Ishikawa (cell line): ENCODE measurements around the gene LEMD2.

ENCODE experiments used
- CEBPB ChIP-seq: IDR thresholded peaks from 2 replicates; pipeline ENCODE4 v1.6.1; 2012
- CREB1 ChIP-seq: IDR thresholded peaks from 2 replicates; pipeline ENCODE4 v1.6.1; 2012; ENCODE audit warnings: low read depth
- EGR1 ChIP-seq: IDR thresholded peaks from 2 replicates; pipeline ENCODE4 v1.6.1; 2012
- EP300 ChIP-seq: IDR thresholded peaks from 2 replicates; pipeline ENCODE4 v1.6.1; 2012; ENCODE audit warnings: borderline replicate concordance
- FOXM1 ChIP-seq: IDR thresholded peaks from 2 replicates; pipeline ENCODE4 v1.6.1; 2012; ENCODE audit warnings: low read depth, borderline replicate concordance
- NFIC ChIP-seq: IDR thresholded peaks from 2 replicates; pipeline ENCODE4 v1.6.1; 2012
- RAD21 ChIP-seq: IDR thresholded peaks from 2 replicates; pipeline ENCODE4 v1.6.1; 2012; ENCODE audit warnings: low read depth
- TAF1 ChIP-seq: IDR thresholded peaks from 2 replicates; pipeline ENCODE4 v1.6.1; 2012; ENCODE audit warnings: low read depth, mild to moderate bottlenecking
- TCF12 ChIP-seq: IDR thresholded peaks from 2 replicates; pipeline ENCODE4 v1.6.1; 2012; ENCODE audit warnings: low read depth
- TEAD4 ChIP-seq: IDR thresholded peaks from 2 replicates; pipeline ENCODE4 v1.6.1; 2012
- YY1 ChIP-seq: IDR thresholded peaks from 2 replicates; pipeline ENCODE4 v1.6.1; 2012; ENCODE audit warnings: low read depth
- ZBTB7A ChIP-seq: IDR thresholded peaks from 2 replicates; pipeline ENCODE4 v1.6.1; 2012; ENCODE audit warnings: low read depth
- TF ChIP-seq, protein P1 (sequence below): IDR thresholded peaks from 2 replicates; pipeline ENCODE4 v1.6.1; 2012
- TF ChIP-seq, protein P2 (sequence below): IDR thresholded peaks from 2 replicates; pipeline ENCODE4 v1.6.1; 2012
- TF ChIP-seq, protein P3 (sequence below): IDR thresholded peaks from 2 replicates; pipeline ENCODE4 v1.6.1; 2012; ENCODE audit warnings: low read depth, mild to moderate bottlenecking

LEMD2 gene

DNA sequence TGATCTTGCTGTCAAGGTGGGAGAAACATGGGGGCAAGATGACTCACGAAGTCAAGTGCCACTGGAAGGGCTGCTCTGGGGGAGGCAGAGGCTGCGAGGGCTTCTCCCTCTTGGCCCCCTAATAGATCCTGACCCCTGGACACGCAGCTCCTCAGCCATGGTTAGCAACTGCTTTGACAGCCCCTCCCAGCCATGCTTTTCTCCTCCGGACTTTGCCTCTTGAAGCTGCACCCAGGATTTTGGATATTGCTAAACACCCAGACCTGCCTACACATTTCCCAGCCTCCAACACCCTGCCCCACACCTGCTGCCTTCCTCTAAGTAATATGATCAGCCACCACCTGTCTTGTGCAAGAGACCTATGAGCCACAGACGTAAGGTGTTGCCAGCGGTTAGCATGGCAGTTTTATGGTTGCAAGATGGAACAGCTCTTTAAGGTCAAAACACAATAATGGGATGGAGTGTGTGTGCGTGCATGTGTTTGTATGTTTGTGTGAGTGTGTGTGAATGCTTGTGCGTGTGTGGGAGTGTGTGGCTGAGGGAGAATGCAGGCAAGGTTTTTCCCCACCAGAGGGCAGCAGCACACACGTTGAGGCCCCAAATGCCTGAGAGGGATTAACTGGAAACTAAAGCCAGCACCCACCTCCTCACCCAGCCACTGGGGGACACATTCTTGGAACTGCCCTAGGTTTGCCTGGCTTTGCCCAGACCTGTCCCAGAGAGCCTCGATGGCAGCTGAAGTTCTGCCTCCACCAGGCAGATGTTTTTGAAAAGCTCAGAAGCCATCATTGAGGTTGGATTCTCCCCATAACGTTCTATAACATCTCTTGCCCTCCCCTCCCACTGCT lies 44.7 kb downstream of the LEMD2 start:
- TF ChIP-seq CEBPB (peak; percentile 95), EGR1 (no peak), TEAD4 (peak; percentile 48), RAD21 (peak; percentile 97), TAF1 (no peak), EP300 (peak; percentile 5; the same call in 1 of the 2 replicates), FOXM1 (no peak), TCF12 (peak; percentile 77), YY1 (no peak), CREB1 (no peak), ZBTB7A (0 out of 2 replicates have a peak, but pooled peaks have one; percentile 44), NFIC (no peak)
- TF ChIP-seq, protein P1, sequence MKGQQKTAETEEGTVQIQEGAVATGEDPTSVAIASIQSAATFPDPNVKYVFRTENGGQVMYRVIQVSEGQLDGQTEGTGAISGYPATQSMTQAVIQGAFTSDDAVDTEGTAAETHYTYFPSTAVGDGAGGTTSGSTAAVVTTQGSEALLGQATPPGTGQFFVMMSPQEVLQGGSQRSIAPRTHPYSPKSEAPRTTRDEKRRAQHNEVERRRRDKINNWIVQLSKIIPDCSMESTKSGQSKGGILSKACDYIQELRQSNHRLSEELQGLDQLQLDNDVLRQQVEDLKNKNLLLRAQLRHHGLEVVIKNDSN: no peak
- TF ChIP-seq, protein P2, sequence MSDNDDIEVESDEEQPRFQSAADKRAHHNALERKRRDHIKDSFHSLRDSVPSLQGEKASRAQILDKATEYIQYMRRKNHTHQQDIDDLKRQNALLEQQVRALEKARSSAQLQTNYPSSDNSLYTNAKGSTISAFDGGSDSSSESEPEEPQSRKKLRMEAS: peak; percentile 72
- TF ChIP-seq, protein P3, sequence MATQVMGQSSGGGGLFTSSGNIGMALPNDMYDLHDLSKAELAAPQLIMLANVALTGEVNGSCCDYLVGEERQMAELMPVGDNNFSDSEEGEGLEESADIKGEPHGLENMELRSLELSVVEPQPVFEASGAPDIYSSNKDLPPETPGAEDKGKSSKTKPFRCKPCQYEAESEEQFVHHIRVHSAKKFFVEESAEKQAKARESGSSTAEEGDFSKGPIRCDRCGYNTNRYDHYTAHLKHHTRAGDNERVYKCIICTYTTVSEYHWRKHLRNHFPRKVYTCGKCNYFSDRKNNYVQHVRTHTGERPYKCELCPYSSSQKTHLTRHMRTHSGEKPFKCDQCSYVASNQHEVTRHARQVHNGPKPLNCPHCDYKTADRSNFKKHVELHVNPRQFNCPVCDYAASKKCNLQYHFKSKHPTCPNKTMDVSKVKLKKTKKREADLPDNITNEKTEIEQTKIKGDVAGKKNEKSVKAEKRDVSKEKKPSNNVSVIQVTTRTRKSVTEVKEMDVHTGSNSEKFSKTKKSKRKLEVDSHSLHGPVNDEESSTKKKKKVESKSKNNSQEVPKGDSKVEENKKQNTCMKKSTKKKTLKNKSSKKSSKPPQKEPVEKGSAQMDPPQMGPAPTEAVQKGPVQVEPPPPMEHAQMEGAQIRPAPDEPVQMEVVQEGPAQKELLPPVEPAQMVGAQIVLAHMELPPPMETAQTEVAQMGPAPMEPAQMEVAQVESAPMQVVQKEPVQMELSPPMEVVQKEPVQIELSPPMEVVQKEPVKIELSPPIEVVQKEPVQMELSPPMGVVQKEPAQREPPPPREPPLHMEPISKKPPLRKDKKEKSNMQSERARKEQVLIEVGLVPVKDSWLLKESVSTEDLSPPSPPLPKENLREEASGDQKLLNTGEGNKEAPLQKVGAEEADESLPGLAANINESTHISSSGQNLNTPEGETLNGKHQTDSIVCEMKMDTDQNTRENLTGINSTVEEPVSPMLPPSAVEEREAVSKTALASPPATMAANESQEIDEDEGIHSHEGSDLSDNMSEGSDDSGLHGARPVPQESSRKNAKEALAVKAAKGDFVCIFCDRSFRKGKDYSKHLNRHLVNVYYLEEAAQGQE: no peak

DNA sequence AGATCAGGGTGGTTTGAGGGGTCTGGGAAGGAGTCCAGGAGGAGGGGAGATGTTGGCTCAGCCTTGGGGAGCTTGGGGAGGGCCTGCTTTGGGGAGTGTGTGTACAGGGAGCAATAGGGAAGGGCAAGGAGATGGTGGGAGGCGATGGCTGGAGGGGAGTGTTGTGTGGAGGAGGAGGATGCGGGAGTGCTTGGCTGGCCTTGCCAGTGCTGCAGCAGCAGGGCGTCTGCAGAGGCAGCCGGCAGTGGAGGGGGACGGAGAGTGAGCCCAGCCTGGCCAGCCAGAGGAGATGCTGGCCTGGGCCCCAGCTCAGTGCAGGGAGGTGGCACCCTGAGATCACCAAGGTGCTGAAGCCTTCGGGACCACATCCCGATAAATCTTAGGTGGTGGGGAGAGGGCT lies 46.1 kb downstream of the LEMD2 start:
- no peak for TF ChIP-seq NFIC
- TF ChIP-seq, protein P2: no peak
- TF ChIP-seq YY1: no peak
- no peak for TF ChIP-seq CREB1
- TF ChIP-seq, protein P3: no peak
- TF ChIP-seq ZBTB7A: no peak
- TF ChIP-seq EGR1: no peak
- TF ChIP-seq TEAD4: no peak
- TF ChIP-seq, protein P1: no peak
- TF ChIP-seq RAD21: no peak
- no peak for TF ChIP-seq TCF12
- TF ChIP-seq EP300: no peak
- no peak for TF ChIP-seq TAF1
- TF ChIP-seq CEBPB: no peak
- no peak for TF ChIP-seq FOXM1

DNA sequence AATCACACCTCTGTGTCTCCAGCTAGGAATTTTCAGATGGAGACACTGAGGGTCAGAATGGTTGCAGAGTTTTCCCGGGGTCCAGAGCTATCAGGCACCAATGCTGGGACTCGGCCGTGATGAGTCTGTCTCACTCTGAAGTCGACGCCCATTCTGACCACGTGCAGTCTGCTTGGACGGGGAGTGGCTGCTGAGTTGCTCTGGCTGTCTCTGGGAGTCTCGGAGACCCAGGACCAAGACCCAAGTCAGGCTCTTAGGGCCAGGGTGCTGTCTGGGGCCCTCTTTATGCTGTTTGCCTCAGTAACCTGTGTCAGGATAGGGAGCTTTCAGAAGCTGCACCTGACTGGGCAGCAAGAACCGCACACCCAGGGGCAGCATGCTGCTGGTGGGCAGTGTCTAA lies 46.8 kb downstream of the LEMD2 start:
- TF ChIP-seq ZBTB7A (no peak), YY1 (no peak), EGR1 (no peak), NFIC (no peak), TCF12 (no peak), TEAD4 (no peak), EP300 (no peak), CREB1 (no peak), FOXM1 (no peak), CEBPB (no peak)
- TF ChIP-seq, protein P1: no peak
- TF ChIP-seq, protein P2: no peak
- TF ChIP-seq, protein P3: no peak
